ENCODE measurements around the gene PCDHGC5.

The PCDHGC5 gene

GRCh38 chr5:141487131-141487530, 1.8 kb upstream of the PCDHGC5 start:
- POLR2A ChIA-PET (ENCODE audit: low non-redundant PET), result interaction anchor here (0.7 kb wide), 1 partner anchor 34 kb away, joined by 3 read pairs; no protein-coding TSS in a partner anchor
- DNase-seq (ENCODE audit: low spot score), result no peak
- CTCF ChIA-PET, result interaction anchor here (0.6 to 1.8 kb wide), 4 partner anchors 9 to 290 kb away, joined by 4 to 6 read pairs (median 4); no protein-coding TSS in a partner anchor
- TF ChIP-seq CTCF (conservative IDR thresholded peaks at IDR 0.05; ENCODE audit: low read depth), result no peak
- H3K27ac ChIP-seq, result no peak overlapping the region

DNA sequence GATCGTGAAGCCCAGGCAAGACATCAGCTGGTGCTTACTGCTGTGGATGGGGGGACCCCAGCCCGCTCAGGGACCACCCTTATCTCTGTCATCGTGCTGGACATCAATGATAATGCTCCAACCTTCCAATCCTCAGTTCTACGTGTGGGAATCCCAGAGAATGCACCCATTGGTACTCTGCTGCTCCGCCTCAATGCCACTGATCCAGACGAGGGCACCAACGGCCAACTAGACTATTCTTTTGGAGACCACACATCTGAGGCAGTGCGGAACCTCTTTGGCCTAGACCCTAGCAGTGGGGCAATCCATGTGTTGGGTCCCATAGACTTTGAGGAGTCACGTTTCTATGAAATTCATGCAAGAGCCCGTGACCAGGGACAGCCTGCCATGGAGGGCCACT, 960 bp downstream of the PCDHGC5 start:
- DNase-seq (ENCODE audit: low spot score), result no peak
- H3K27ac ChIP-seq, result peak overlapping the region; percentile 68
- POLR2A ChIA-PET (ENCODE audit: low non-redundant PET), result no interaction called here
- CTCF ChIA-PET, result interaction anchor here (0.5 to 2.0 kb wide), 4 partner anchors 11 to 290 kb away, joined by 3 to 9 read pairs (median 6); partner anchors contain the start of gene PCDHB11
- TF ChIP-seq CTCF (conservative IDR thresholded peaks at IDR 0.05; ENCODE audit: low read depth), result no peak

GRCh38 chr5:141490271-141490670, 1.4 kb downstream of the PCDHGC5 start:
- CTCF ChIA-PET, result interaction anchor here (0.6 to 2.0 kb wide), 3 partner anchors 12 to 73 kb away, joined by 3 to 9 read pairs (median 9); no protein-coding TSS in a partner anchor
- H3K27ac ChIP-seq, result no peak overlapping the region
- POLR2A ChIA-PET (ENCODE audit: low non-redundant PET), result no interaction called here
- DNase-seq (ENCODE audit: low spot score), result no peak
- TF ChIP-seq CTCF (conservative IDR thresholded peaks at IDR 0.05; ENCODE audit: low read depth), result no peak

DNA sequence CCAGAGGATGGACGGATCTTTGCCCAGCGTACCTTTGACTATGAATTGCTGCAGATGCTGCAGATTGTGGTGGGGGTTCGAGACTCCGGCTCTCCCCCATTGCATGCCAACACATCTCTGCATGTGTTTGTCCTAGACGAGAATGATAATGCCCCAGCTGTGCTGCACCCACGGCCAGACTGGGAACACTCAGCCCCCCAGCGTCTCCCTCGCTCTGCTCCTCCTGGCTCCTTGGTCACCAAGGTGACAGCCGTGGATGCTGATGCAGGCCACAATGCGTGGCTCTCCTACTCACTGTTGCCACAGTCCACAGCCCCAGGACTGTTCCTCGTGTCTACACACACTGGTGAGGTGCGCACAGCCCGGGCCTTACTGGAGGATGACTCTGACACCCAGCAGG, 1.9 kb downstream of the PCDHGC5 start:
- no peak for DNase-seq (ENCODE audit: low spot score)
- CTCF ChIA-PET, result no interaction called here
- no peak for TF ChIP-seq CTCF (conservative IDR thresholded peaks at IDR 0.05; ENCODE audit: low read depth)
- POLR2A ChIA-PET (ENCODE audit: low non-redundant PET), result no interaction called here
- no peak overlapping the region for H3K27ac ChIP-seq

GRCh38 chr5:141491323-141492167, 2.7 kb downstream of the PCDHGC5 start:
- no peak for TF ChIP-seq CTCF (conservative IDR thresholded peaks at IDR 0.05; ENCODE audit: low read depth)
- POLR2A ChIA-PET (ENCODE audit: low non-redundant PET), result no interaction called here
- CTCF ChIA-PET, result interaction anchor here (0.5 kb wide), 1 partner anchor 381 kb away, joined by 5 read pairs; no protein-coding TSS in a partner anchor
- H3K27ac ChIP-seq, result no peak overlapping the region
- no peak for DNase-seq (ENCODE audit: low spot score)

DNA sequence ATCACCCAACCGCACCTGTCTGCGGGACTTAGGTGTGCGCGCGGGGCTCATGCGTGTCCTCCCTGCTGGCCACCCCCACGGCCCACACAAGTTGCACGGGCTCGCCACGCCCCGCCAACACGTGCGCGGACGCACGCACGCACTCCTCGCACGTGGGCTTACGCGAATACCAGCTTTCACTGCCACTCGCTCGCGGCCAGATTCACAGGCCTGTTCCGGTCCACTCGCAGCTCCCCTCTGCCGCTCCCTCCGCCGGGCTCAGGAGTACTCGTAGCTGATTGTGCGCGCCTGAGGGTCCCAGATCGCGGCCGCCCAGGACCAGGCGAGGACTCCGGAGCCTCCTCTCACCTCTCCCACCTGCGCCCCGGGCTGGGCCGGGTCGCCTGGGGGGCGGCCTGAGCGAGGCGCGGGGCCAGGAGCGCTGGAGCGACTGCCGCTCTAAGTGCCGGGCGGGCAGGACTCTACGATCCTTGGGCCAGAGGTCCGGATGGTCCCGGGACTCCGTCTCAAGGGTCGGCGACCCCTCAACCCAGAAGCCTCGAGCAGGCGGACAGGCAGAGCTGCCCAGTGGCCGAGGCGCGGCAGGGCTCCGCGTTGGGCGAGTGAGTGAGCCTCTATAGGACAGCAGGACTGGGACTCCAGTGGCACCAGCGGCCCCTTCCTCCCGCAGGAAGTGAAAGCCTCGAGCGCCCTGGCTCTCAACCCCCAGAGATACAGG, 3.4 kb downstream of the PCDHGC5 start:
- no peak overlapping the region; the same call in 1 of the 2 replicates for H3K27ac ChIP-seq
- no peak for DNase-seq (ENCODE audit: low spot score)
- CTCF ChIA-PET, result interaction anchor here (0.5 kb wide), 1 partner anchor 381 kb away, joined by 5 read pairs; no protein-coding TSS in a partner anchor
- TF ChIP-seq CTCF (conservative IDR thresholded peaks at IDR 0.05; ENCODE audit: low read depth), result no peak
- POLR2A ChIA-PET (ENCODE audit: low non-redundant PET), result no interaction called here
